Stimulated activated CD4-positive, alpha-beta T cell treated with anti-CD3 and anti-CD28 coated beads, Interleukin-12 subunit alpha, Interleukin-12 subunit beta, amount 100 ng/mL, for 48 hours (primary cell): ENCODE data around the gene MGLL.

Source experiments
- DNase-seq, 3 donors: peaks; one replicate each; pipeline ENCODE4 v3.0.0-alpha.2; 2020; ENCODE audit warnings: low read depth in 2 of 3, low spot score in 1 of 3

The MGLL gene

DNA sequence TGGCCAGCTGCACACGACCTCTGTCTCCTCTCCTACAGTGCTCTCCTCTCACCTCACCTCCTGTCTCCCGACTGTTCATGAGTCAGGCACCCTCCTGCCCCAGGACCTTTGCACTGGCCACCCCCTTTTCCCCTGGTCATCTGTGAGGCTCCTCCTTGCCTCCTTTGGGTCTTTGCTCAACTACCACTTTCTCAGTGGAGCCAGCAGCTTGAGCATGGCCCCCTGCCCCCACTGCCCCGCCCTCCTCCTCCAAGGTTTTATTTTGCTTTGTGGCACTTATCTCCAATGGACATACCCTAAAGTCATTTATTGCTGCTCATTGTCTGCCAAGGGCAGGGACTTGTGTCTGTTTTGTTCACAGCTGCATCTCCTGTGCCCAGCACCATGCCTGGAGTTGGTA lies 64.3 kb downstream of the MGLL start:
- DNase-seq, result no peak

GRCh38 chr3:127755305-127755681 lies 67.0 kb downstream of the MGLL start:
- no peak for DNase-seq

- DNase-seq, result no peak
These were observed 67.7 kb downstream of the MGLL start for GRCh38 chr3:127754411-127755304.

- DNase-seq, result no peak
These were observed 68.4 kb downstream of the MGLL start for GRCh38 chr3:127753898-127754410.

DNA sequence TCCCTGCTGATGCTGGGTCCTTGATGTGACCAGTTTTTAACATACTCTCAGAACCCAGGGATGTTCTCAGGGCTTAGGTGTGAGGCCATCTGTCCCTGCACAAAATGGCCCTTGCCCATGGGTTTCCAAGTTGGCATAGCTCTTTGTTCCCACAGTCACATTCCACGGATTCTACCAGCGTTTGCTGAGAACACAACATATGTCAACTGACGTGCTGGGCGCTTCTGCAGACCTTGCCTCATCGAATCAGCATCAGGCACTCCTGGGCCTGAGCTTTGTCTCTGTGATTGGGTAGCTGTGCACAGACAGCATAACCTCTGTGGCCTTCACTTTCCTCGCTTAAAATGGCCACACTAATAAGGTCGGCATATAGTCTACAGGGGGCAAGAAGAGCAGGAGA lies 69.0 kb downstream of the MGLL start:
- DNase-seq, result no peak

DNA sequence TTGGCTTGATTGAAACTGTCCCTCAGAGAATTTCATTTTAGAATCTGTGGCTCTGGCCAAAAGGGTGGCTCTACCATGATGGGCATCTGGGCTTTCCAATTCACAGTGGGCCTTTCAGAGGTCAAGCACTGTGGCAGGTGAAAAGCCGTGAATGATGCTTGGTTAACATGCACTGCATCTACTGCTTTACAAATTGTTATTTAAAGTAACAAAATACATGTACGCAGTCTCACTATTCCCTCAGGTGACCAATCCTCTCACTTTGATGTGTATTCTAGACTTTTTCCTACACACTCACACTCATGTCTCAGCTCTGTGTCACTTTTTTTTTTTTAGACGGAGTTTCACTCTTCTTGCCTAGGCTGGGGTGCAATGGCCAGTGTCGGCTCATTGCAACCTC lies 70.5 kb downstream of the MGLL start:
- DNase-seq, result no peak

GRCh38 chr3:127751163-127751621 lies 71.1 kb downstream of the MGLL start:
- DNase-seq, result no peak

DNA sequence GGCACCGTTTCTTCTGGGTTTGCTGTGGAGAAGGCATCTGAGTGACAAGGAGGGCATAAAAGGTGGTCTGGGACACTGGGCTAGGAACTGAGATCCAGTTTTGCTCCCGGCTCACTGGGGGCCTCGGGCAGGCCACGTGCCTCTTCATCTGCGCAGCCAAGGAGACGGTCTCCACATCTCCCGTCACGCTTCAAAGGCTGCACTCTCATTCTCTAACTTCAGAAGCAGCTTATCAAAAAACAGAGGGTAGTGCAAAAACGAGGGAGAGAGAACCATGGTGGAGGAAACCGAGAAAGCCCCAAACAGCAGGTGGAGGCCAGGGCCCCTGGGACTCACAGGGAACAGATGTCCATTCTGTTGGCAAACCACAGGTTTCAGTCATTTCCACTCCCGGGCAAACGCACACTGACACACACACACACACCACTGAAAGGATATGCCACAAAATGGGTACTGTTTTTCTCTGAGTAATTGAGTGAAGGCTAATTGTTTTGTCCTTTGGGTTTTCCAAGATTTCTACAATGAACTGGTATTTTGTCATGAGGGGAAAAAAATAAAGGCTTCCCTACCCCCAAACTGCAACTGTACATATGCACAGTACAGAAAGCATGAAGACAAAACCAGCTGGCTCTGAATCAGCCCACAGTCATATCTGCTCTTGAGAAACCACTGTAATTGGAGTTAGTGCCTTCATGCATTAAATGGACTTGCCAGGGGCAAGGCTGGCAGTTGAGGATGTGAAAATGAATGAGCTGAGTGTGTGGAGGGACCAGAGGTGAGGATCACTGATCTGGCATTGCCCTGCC lies 71.9 kb downstream of the MGLL start:
- no peak for DNase-seq

- no peak for DNase-seq
These were observed 72.5 kb downstream of the MGLL start for GRCh38 chr3:127749787-127750225.

DNA sequence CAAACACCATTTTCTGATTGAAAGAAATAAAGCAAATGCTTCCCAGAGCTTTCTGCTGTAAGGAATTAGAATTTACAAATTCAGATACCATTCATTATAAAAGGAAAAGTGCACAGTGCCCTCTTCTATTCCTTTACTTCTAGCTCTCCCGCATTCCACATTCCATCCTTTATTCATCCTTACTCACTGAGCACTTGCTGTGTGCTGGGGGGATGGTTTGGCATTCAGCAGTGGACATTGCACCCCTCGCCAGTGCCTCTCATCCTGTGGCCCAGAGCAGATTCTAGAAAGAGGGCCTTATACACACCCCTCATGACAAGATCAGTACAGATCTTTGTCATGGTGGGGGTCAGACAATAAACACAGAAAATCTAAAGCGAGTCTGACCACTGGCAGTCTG lies 73.0 kb downstream of the MGLL start:
- no peak for DNase-seq

- DNase-seq, result no peak
These were observed 73.5 kb downstream of the MGLL start for GRCh38 chr3:127748754-127749327.

DNA sequence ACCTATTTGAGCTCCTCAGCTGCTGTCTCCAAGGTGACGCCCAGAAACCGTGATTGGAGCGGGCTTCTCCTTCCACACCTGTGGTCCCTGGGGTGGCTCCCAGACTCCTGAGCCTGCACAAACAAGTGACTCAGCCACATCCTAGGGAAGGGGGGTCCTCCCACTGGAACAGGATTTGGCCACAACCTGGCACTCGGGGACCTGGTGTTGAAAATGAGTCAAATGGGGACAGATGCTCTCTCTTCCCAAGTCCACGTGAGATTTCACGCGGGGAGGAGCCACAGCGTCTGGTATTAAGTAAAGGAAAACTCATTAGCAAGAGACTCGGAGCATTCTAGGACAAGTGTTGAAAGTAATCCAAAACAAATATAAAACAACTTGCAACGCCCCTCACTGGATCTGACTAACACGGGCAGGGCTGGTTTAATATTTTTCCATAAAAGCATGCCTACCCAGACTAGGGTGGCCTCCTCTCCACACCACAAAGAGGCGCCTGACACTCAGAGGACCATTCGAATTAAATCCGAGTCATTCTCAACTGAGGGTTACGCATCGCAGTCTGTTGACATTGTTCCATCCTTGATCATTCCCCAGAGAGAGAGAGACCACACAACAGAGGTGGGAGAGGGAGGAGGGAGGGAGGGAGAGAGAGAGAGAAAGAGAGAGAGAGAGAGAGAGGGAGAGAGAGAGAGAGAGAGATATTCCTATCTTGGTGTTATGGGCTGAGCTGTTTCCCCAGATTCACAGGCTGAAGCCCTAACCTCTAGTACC lies 74.4 kb downstream of the MGLL start:
- DNase-seq, result no peak

- no peak for DNase-seq
These were observed 75.2 kb downstream of the MGLL start for GRCh38 chr3:127747066-127747465.

- DNase-seq, result no peak
These were observed 75.8 kb downstream of the MGLL start for GRCh38 chr3:127746400-127747057.

GRCh38 chr3:127745656-127746399 lies 76.5 kb downstream of the MGLL start:
- DNase-seq, result no peak

DNA sequence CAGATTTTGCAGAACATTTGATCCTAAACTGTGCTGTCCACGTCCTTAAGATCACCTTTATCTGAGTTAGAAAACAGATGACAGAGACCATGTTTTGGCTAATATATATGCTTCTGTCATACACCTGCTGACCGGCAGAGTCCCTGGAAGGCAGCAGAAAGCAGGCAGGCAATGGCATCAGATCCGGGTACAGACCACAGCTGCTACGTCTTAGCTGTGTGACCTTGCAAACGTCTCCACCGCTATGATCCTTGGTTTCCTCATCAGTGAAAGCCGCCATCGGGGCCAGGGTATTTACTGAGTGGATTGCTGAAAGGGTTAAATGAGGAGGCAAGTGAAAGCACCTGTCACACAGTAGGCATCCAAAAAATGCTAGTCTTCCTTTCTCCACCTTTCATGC lies 77.4 kb downstream of the MGLL start:
- no peak for DNase-seq

DNA sequence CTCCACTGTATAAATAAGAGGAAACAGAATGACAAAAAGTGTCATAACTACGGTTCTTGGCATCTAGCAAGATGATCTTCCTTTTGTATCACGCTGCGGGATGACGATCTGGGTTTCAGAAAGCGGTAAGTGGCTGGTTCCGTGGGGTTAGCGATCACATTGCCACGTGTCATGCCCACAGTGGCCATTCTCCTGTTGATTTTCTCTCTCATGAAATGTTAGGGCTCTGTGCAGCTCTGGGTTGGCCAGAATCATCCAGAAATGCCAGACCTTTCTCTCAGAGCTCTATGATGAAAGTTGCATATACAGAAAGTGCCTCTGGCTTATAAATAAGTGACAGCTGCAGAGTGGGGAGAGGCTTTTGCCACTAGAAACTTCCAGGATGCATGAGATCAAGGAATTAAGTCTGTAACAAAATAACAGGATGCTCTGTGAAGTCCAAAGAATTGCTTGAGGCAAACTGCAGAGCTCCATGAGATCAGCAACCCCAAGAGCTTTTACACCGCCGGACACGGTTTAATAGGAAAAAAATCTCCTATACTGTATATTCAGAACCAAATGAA lies 78.0 kb downstream of the MGLL start:
- DNase-seq, result no peak

DNA sequence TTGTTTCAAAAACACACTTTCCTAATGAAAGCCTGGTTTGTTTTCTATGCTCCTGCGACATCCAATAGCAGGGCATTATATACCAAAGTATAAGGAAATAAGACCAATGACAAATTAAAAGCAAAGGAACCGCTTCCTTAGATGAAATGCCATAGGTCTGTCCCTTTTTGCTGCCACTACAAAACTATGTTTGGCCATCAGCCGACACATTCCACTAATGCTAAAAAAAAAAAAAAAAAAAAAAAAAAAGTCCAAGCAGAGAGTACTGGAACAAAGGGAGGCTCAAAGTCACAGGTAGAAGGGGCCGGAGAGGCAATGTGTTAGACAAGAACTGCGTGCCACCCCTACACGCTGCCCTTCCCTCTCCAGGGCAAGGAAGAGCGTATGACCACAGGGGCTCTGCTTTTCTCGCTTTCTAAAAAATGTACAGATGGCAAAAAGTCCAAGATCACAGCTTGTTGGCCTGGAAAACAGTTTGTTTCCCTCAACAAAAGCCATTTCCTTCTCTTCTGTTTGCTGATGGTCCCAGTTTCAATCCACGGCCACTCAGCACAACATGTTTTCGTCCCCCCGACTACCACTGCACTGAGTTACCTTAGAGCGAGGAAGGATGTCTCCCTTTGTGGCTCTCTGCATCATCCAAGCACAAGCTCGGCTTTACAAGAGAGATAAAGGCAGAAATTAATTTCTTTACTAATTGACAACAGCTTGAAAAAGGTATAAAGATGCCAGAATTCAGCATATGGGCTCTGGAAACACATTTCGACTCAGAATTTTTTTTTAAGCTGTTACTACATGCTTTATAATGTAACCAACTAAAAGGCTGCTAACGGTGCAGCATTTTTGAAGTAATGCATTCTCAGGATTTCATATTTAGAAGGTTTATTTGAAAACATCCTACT lies 78.7 kb downstream of the MGLL start:
- no peak for DNase-seq
